AML-193 (cell line): ENCODE data around the gene PSTPIP2.
"Not testable (repeated sequence)": the region's sequence is repeated elsewhere in the genome, so short reads cannot be mapped to it uniquely, and the experiment has no call there.

Experiments
- DNase-seq, 2 experiments: peaks; one replicate each; lab custom pipeline; 2025; lab: John Stamatoyannopoulos, UW

Gene PSTPIP2, protein sequence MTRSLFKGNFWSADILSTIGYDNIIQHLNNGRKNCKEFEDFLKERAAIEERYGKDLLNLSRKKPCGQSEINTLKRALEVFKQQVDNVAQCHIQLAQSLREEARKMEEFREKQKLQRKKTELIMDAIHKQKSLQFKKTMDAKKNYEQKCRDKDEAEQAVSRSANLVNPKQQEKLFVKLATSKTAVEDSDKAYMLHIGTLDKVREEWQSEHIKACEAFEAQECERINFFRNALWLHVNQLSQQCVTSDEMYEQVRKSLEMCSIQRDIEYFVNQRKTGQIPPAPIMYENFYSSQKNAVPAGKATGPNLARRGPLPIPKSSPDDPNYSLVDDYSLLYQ

DNA sequence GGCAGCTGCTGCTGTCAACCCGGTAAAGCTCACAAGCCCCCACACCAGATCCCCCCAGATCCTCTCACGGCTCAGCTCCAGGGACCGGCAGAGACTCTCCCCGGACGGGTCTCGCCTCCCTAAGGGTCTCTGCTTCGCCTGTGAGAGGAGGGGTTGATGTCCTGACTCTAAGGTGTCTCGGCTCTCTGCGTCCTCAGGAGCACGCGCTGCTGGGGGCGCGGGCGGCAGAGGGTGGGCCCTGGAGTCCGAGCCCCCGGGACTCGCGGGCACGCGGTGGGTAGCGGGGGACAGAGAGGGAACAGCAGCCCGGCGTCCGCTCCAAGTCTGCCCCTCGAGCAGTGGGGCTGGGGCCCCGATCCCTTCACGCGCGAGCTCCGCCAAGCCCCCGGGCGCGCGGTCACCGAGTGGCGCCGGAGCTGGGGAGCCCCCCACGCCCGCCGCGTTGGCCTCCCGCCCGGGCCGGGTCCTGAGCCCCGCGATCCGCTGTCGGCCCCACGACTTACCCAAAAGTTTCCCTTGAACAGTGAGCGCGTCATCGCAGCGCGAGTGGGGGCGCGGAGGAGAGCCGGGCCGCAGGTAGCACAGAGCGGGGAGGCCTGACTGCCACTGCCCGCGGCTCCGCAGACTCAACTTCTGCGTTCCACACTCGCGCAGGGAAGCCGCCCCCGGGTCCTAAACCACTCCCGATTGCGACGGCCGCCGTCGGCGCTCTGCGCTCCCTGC, at the start of gene PSTPIP2:
TSS of gene PSTPIP2 (minus strand) at position 608 of the 723 bp plus-strand sequence. CDS start at position 536, 72 bp downstream.
- peak; percentile 43 to 66 for DNase-seq

- no peak for DNase-seq
Measured at GRCh38 chr18:46113751-46114150, 41.7 kb upstream of the PSTPIP2 start.

DNA sequence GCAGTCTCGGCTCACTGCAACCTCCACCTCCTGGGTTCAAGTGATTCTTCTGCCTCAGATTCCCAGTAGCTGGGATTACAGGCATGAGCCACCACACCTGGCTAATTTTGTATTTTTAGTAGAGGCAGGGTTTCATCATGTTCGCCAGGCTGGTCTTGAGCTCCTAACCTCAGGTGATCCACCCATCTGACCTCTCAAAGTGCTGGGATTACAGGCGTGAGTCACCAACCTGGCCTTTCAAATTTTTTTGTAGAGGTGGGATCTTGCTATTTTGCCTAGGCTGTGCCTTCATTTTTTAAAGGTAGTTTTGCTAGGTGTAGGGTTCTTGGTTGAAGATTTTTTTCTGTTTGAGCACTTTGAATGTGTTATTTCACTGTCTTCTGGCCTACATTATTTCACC, 38.3 kb upstream of the PSTPIP2 start:
- no peak for DNase-seq

GRCh38 chr18:46109386-46109785, 37.3 kb upstream of the PSTPIP2 start:
- DNase-seq, result no peak

GRCh38 chr18:46104128-46104911, 32.3 kb upstream of the PSTPIP2 start, which contains the start of gene HAUS1:
Gene HAUS1 (plus strand): TSS chr18:46104385. CDS start chr18:46104412, 27 bp downstream.
- DNase-seq, result peak; percentile 73 to 84

DNA sequence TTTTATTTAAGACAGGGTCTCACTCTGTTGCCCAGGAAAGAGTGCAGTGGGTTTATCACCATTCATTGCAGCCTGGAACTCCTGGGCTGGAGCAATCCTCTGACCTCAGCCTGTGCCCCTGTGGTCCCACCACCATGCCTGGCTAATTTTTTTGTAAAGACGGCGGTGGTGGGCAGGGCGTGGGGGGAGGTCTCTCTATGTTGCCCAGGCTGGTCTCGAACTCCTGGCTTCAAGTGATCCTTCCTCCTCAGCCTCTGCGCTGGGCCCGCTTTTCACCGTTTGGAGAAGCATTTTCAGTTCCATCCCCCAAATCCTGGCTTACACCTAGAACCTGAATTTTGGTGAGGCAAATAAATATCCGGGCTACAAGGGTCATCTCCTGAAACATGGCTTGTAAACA, 27.4 kb upstream of the PSTPIP2 start:
- DNase-seq, result no peak

DNA sequence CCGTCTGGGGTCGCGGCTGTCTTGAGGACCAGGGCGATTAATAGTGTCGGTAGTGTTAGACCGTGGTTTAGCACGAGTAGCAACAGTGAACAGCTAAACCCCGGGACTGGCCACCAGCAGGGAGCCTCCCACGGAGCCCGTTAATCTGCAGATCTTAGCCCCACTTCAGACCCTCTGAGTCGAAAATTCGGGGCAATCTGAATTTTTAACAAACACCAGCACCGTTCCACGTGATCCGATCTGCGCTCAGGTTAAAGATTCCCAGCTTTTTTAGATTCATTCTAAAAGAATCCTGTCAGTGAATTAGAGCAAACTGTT, 26.5 kb upstream of the PSTPIP2 start:
- no peak for DNase-seq

GRCh38 chr18:46097801-46098615, 25.9 kb upstream of the PSTPIP2 start, which contains the start of gene ATP5F1A:
Gene ATP5F1A (minus strand): TSS chr18:46098296. CDS start chr18:46098231, 65 bp downstream.
- DNase-seq, result peak; percentile 66 to 73

DNA sequence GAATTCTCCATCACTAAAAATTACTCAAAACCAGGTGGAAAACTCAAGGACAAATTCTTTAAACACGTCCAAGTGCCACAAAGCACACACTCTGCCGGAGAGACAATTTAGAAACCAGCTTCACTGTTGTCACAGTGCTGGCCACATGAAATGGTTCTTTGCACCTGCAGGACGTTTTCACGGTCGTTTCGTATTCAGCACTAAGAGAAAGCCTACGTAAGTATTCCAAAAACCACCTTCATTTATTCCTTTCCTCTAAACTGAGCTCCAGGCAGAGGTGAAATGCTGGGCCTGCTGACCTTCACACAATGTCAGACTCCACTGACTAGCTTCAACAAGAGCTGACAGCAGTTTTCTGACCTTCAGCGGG, 25.4 kb upstream of the PSTPIP2 start:
- DNase-seq, result no peak

- no peak for DNase-seq
Measured at GRCh38 chr18:46096651-46097300, 24.7 kb upstream of the PSTPIP2 start.

DNA sequence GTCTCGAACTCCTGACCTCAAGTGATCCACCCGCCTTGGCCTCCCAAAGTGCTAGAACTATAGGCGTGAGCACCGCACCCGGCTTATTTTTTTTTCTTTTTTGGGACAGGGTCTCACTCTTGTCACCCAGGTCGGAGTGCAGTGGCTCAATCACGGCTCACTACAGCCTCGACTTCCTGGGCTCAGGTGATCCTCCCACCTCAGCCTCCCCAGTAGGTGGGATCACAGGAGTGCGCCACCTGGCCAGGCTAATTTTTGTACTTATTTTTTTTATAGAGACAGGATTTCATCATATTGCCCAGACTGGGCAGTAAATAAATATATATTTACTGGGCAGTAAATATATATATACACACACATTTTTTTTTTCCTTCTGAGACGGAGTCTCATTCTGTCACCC, 23.5 kb upstream of the PSTPIP2 start:
- DNase-seq, result no peak

DNA sequence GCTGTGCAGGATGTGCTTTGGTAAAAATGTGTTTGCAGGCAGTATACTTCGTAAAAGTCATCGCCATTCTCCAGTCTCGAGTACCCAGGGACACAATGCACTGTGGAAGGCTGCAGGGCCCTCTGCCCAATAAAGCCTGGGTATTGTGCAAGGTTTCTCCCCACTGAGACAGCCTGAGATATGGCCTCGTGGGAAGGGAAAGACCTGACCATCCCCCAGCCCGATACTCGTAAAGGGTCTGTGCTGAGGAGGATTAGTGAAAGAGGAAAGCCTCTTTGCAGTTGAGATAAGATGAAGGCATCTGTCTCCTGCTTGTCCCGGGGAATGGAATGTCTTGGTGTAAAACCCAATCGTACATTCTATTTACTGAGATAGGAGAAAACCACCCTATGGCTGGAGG, 16.4 kb upstream of the PSTPIP2 start:
- not testable (repeated sequence) for DNase-seq

GRCh38 chr18:46084431-46084830, 12.4 kb upstream of the PSTPIP2 start:
- no peak for DNase-seq

GRCh38 chr18:46080156-46080555, 8.1 kb upstream of the PSTPIP2 start:
- no peak for DNase-seq

GRCh38 chr18:46079336-46079735, 7.3 kb upstream of the PSTPIP2 start:
- DNase-seq, result no peak

DNA sequence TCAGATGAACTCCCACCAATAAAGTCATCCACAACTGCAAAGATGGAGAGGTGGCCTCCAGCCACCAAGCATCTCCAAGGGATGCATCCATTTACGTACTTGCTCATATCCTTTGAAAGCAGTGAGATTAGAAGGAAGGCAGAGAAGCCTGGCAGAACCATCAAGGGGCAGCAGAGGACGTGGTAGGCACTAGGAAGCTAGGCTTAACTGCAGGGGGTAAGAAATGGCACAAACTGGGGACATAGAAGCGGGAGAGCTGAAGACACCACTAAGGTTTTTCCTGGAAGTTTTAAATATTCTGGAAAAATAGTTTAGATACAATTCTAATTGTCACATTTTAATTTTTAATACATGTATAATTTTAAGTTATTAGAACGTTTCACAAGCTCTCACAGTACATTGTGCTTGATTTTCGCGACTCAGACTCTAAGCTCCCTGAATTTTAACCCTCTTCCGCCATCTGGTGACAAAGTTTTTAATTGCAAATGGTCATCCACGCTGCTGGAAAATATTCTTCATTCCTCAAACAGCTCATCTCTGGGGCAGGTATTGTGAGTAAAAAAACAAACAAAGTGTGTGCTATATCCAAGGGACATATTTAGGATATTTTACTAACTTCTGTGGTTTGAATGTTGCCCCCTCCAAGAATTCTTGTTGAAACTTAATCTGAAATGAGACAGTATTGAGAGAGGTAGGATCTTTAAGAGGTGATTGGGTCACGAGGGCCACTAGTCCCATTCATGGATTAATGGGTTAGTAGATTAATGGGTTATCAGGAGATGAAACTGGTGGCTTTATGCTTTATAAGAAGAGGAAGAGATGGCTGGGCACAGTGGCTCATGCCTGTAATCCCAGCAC, 1.6 kb upstream of the PSTPIP2 start:
- DNase-seq, result peak; percentile 64 to 75

DNA sequence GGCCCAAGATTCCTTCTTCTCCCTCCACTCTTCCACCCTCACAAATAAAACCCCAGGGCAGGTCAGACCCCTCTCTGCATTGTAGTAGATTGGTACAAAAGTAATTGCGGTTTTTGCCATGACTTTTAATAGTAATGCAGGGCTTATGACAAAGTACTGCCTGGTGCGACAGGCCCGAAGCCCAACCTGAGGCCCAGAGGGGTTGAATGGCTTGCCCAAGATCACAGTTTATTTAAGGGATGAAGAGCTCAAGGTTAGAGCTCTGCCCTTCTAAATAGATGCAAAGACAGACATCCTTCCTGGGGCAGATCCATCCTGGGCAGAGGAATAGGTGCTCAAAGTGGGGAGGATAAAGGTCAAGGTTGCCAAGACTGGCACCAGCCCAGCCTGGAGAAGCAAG, 899 bp upstream of the PSTPIP2 start:
- DNase-seq, result no peak

- no peak for DNase-seq
Measured at GRCh38 chr18:46072376-46072867, 362 bp upstream of the PSTPIP2 start.

DNA sequence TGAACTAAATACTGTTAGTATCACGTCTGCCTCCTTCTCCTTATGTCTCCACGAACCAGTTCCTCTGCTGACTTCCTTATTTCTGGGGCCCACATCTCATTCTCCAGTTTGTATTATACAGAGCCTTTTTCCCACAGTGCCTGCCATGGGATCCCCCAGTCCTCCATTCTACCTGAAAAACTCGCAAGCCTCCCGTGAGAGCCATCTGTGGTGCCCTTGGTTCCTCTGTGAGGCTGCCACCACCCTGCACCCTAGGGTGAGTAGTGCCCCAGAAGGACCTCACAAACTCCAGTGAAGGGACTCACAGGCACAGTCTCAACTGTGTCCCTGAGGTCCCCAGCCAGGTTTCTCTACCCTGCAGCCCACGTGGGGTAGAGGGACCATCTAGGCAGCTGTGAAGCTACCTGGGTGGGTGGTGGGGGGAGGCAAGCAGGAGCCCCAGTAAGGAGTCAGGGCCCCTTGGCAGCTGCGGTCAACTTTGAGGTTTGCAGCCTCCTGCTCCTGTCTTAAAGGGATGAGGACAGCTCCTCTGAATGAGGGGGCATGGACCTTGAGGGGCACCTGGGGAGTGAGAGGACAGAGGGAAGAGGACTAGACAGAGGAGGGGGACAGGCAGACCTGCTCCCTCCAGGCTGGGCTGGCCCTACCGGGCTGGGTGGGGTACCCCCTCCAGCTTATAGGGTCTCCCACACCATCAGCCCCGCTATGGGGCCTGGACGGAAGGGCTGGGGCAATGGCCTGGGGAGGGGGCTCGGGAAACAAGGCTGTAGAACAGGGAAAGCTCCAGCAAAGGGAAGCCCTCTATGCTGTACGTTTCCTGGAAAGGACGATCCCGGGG, 1.0 kb downstream of the PSTPIP2 start:
- peak; percentile 73 to 81 for DNase-seq
